Measurements from ENCODE around the gene CAST.

Gene CAST

DNA sequence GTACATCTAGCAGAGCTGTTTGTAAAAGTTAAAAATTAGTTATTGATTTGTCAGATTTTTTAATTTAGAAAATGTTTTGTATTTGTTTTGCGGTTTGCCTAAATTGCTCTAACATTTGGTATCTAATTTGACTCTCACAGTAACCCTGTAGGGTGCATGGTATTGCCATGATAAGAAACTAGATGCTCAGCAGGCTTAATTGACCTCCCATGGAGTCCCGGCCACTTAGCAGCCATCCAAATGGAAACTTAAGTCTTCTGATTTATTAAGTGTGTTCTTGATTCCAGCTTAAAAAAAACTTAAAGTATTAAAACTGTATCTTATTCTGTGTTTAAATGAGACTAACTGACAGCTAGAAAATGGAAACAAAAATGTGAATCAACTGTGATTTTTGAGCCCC lies 54.5 kb downstream of the CAST start:
- FAIRE-seq: no peak
- DNase-seq (ENCODE audit: insufficient read length): no peak

GRCh38 chr5:96717874-96718273 lies 55.7 kb downstream of the CAST start:
- FAIRE-seq (no peak), DNase-seq (ENCODE audit: insufficient read length) (no peak)
- TF ChIP-seq POLR2A (IDR thresholded peaks at IDR 0.05; ENCODE audit: low read depth, low read length): no peak
- no peak for TF ChIP-seq TAF1 (IDR thresholded peaks at IDR 0.05; ENCODE audit: borderline replicate concordance, low read depth, low read length)
- TF ChIP-seq POLR2AphosphoS5 (IDR thresholded peaks at IDR 0.05; ENCODE audit: low read depth, low read length): no peak

More for the DNA sequence above, 54.5 kb downstream of the CAST start:
- no peak for TF ChIP-seq POLR2AphosphoS5 (IDR thresholded peaks at IDR 0.05; ENCODE audit: low read depth, low read length)

DNA sequence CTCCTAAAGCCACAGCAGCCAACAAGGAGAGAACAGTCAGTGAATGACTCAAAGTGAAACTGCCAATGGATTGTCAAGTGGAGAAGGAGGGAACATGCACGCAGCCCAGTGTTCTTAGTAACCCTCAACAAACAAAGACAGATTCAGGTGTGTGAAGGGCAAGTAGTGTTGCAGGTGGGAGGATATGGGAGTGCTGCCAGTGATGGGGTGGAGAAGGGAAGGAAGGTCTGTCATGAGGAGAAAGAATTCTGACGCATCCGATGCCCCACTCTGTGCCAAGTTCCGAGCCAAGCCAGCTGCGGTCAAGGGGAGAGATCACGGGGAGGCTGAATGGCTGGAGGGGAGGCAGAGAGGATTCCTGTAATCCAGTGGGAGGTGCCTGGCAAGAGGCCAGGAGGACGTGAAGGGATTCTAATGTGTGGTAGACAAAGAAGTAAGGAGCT lies 56.5 kb downstream of the CAST start:
- no peak for FAIRE-seq
- TF ChIP-seq POLR2AphosphoS5 (IDR thresholded peaks at IDR 0.05; ENCODE audit: low read depth, low read length) (no peak), TAF1 (IDR thresholded peaks at IDR 0.05; ENCODE audit: borderline replicate concordance, low read depth, low read length) (no peak), POLR2A (IDR thresholded peaks at IDR 0.05; ENCODE audit: low read depth, low read length) (no peak)
- DNase-seq (ENCODE audit: insufficient read length): no peak

- FAIRE-seq: no peak
- no peak for DNase-seq (ENCODE audit: insufficient read length)
- TF ChIP-seq TAF1 (IDR thresholded peaks at IDR 0.05; ENCODE audit: borderline replicate concordance, low read depth, low read length) (no peak), POLR2AphosphoS5 (IDR thresholded peaks at IDR 0.05; ENCODE audit: low read depth, low read length) (no peak), POLR2A (IDR thresholded peaks at IDR 0.05; ENCODE audit: low read depth, low read length) (no peak)
Measured at GRCh38 chr5:96720408-96720807, 58.2 kb downstream of the CAST start.

- DNase-seq (ENCODE audit: insufficient read length) (no peak), FAIRE-seq (no peak)
- TF ChIP-seq POLR2AphosphoS5 (IDR thresholded peaks at IDR 0.05; ENCODE audit: low read depth, low read length) (no peak), TAF1 (IDR thresholded peaks at IDR 0.05; ENCODE audit: borderline replicate concordance, low read depth, low read length) (no peak), POLR2A (IDR thresholded peaks at IDR 0.05; ENCODE audit: low read depth, low read length) (no peak)
Measured at GRCh38 chr5:96721351-96721977, 59.3 kb downstream of the CAST start.

GRCh38 chr5:96725257-96725656 lies 63.1 kb downstream of the CAST start:
- TF ChIP-seq POLR2A (IDR thresholded peaks at IDR 0.05; ENCODE audit: low read depth, low read length) (no peak), POLR2AphosphoS5 (IDR thresholded peaks at IDR 0.05; ENCODE audit: low read depth, low read length) (no peak), TAF1 (IDR thresholded peaks at IDR 0.05; ENCODE audit: borderline replicate concordance, low read depth, low read length) (no peak)
- FAIRE-seq (no peak), DNase-seq (ENCODE audit: insufficient read length) (no peak)

DNA sequence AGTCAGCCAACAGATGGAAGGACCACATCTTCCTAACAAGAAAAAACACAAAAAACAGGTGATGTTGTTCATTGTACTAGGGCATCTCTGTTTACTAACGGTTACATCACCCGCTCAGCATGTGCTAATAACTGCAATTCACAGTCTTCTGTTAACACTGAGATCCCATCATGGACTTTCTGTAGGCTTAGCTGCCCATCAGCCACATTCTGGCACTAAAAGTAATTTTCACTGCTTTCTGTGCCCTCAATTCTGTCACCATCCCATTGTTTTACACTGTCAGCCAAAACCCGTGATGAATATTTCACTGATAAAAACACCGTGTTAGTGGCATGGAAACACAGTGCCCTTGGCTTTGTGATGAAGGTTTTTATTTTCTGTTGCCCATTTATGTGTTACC lies 64.6 kb downstream of the CAST start:
- FAIRE-seq (no peak), DNase-seq (ENCODE audit: insufficient read length) (no peak)
- TF ChIP-seq POLR2AphosphoS5 (IDR thresholded peaks at IDR 0.05; ENCODE audit: low read depth, low read length): no peak
- no peak for TF ChIP-seq POLR2A (IDR thresholded peaks at IDR 0.05; ENCODE audit: low read depth, low read length)

DNA sequence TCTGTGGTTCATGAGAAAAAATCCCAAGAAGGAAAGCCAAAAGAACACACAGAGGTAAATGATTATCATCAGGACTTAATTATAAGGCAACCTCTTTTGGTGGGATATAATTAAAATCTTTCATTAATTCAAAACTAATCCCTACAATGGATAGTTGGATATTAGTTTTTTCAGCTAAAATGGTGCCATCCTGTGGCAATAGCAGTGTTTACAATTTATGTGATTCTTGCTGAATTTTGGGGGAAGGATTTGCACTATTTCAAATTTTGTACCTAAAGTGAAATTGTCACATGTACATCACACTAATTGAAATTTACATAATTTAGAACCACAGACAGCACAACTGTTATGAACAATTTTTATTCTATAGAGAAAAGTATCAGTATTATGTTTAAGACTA lies 67.0 kb downstream of the CAST start:
- DNase-seq (ENCODE audit: insufficient read length) (no peak), FAIRE-seq (no peak)
- no peak for TF ChIP-seq TAF1 (IDR thresholded peaks at IDR 0.05; ENCODE audit: borderline replicate concordance, low read depth, low read length)
- no peak for TF ChIP-seq POLR2A (IDR thresholded peaks at IDR 0.05; ENCODE audit: low read depth, low read length)

DNA sequence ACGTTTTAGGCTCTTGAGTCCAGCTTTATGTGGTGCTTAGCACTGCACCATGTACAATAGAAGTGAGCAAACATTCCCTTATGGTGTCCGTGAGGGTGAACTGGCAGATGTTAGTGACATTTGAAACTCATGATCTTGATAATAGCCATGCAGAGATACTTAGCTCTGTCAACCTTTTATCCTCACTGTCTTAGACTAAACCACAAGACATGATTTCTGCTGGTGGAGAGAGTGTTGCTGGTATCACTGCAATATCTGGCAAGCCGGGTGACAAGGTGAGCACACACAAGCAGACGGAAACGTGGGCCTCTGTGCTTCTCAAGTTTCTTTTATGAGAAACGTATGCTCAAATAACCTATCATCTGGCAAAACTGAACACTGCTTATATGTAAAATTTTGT lies 68.4 kb downstream of the CAST start:
- FAIRE-seq: no peak
- no peak for DNase-seq (ENCODE audit: insufficient read length)
- TF ChIP-seq POLR2AphosphoS5 (IDR thresholded peaks at IDR 0.05; ENCODE audit: low read depth, low read length) (no peak), TAF1 (IDR thresholded peaks at IDR 0.05; ENCODE audit: borderline replicate concordance, low read depth, low read length) (no peak), POLR2A (IDR thresholded peaks at IDR 0.05; ENCODE audit: low read depth, low read length) (no peak)

DNA sequence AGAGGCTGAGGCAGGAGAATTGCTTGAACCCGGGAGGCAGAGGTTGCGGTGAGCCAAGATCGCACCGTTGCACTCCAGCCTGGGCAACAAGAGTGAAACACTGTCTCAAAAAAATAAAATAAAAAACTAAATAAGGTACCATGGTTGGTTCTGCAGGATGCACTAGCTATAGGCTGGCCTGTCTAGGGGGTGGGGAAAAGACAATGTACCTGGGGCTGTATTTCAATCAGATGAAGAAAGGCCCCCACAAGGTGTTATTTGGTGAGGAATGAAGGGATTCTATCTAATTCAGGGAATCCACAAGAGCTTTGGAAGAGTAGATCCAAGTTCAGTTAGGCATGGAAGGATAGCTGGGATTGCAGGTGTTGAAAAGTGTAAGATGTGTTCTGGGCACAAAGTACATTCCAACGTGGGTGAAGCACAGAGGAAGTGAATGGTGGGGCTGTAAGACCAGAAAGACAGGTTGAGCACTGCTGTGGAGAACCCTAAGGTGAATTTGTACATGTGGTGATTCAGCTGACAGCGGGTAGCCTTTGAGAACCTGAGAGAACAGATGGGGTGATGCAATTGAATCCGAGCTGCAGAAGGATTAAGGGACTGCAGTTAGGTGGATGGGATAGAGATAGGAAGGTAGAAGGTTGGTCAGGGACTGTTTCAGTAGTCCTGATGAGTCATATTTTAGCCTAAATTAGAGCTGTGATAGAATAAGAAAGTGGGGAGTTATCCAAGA lies 71.8 kb downstream of the CAST start:
- no peak for TF ChIP-seq POLR2A (IDR thresholded peaks at IDR 0.05; ENCODE audit: low read depth, low read length)
- DNase-seq (ENCODE audit: insufficient read length): no peak
- FAIRE-seq: no peak

DNA sequence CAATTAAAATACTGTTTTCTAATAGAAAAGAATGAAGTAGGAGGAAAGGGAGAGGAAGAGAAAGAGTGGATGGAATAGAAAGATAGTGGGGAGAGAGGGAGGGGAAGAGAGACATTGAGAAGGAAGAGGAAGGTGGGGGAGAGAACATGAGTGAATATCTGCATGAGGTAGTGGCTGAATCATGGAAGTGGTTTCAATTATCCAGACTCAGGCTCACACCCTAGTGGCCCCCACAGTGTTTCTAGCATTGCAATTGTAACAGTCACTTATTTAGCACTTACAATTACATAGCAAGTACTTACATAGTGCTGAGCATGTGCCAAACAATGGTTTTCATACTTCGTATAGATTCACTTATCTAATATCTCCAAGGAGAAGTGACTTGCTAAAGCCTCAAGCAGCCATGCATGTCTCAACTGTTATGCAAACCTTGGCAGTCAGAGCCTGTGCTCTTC lies 72.7 kb downstream of the CAST start:
- TF ChIP-seq POLR2AphosphoS5 (IDR thresholded peaks at IDR 0.05; ENCODE audit: low read depth, low read length): no peak
- TF ChIP-seq POLR2A (IDR thresholded peaks at IDR 0.05; ENCODE audit: low read depth, low read length): no peak
- TF ChIP-seq TAF1 (IDR thresholded peaks at IDR 0.05; ENCODE audit: borderline replicate concordance, low read depth, low read length): no peak
- DNase-seq (ENCODE audit: insufficient read length) (no peak), FAIRE-seq (no peak)

DNA sequence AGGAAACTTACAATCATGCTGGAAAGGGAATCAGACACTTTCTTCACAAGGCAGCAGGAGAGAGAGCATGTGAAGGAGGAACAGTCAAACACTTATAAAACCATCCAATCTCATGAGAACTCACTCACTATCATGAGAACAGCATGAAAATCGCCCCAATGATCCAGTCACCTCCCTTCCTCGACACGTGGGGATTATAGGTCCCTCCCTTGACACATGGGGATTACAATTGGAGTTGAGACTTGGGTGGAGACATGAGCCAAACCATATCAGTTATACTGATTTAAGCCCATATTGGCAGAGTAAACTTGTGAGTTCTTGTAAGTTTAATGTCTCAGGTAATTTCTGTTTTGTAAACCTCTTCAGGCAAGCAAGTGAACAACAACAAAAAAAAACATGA lies 74.8 kb downstream of the CAST start:
- FAIRE-seq (no peak), DNase-seq (ENCODE audit: insufficient read length) (no peak)
- no peak for TF ChIP-seq TAF1 (IDR thresholded peaks at IDR 0.05; ENCODE audit: borderline replicate concordance, low read depth, low read length)
- no peak for TF ChIP-seq POLR2AphosphoS5 (IDR thresholded peaks at IDR 0.05; ENCODE audit: low read depth, low read length)
- no peak for TF ChIP-seq POLR2A (IDR thresholded peaks at IDR 0.05; ENCODE audit: low read depth, low read length)
